Bronchial epithelial cell (primary cell): Measurements from ENCODE around the gene MRPL51. TPM values are rescaled to one million over a fixed set of nuclear protein-coding genes. Genes with fewer than 3 reads are reported as not detected.

Experiments used
- DNase-seq: peaks from one replicate; pipeline ENCODE4 v3.0.0-alpha.2; 2010; ENCODE audit warnings: low read depth
- FAIRE-seq: peaks from 2 replicates; lab custom pipeline; 2011; peaks lifted over from hg19 to GRCh38; lab: Jason Lieb, UNC
- H3K27me3 ChIP-seq: 2 replicates; pipeline ENCODE4 v1.5.1; 2011; ENCODE audit warnings: low read length; ENCODE audit not compliant: control insufficient read depth, insufficient read depth
- H3K36me3 ChIP-seq: 2 replicates; pipeline ENCODE4 v1.5.1; 2011; ENCODE audit warnings: low read length; ENCODE audit not compliant: control insufficient read depth, insufficient read depth
- H3K4me3 ChIP-seq: 2 replicates; pipeline ENCODE4 v1.5.1; 2011; ENCODE audit warnings: mild to moderate bottlenecking, low read depth, low read length, control low read depth
- total RNA-seq: library from RNA; depleted of rRNA; stranded (reverse); fragments of >200 nt; gene quantifications from 2 replicates; pipeline ENCODE4 v1.2.1, GENCODE V29; 2014
- TF ChIP-seq, protein P1 (sequence below): IDR thresholded peaks from 2 replicates; pipeline ENCODE4 v1.5.1; 2011; ENCODE audit warnings: mild to moderate bottlenecking, moderate library complexity, low read length, control low read depth, inconsistent platforms; ENCODE audit not compliant: insufficient read depth, severe bottlenecking

MRPL51 gene
- total RNA-seq, 1 donor from 2014 or later = 61.1 TPM

- TF ChIP-seq, protein P1, sequence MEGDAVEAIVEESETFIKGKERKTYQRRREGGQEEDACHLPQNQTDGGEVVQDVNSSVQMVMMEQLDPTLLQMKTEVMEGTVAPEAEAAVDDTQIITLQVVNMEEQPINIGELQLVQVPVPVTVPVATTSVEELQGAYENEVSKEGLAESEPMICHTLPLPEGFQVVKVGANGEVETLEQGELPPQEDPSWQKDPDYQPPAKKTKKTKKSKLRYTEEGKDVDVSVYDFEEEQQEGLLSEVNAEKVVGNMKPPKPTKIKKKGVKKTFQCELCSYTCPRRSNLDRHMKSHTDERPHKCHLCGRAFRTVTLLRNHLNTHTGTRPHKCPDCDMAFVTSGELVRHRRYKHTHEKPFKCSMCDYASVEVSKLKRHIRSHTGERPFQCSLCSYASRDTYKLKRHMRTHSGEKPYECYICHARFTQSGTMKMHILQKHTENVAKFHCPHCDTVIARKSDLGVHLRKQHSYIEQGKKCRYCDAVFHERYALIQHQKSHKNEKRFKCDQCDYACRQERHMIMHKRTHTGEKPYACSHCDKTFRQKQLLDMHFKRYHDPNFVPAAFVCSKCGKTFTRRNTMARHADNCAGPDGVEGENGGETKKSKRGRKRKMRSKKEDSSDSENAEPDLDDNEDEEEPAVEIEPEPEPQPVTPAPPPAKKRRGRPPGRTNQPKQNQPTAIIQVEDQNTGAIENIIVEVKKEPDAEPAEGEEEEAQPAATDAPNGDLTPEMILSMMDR = no peak
- DNase-seq (no peak), FAIRE-seq (no peak)
- H3K36me3 ChIP-seq = peaks cover 32% of the 10 kb centered on the region
- no peaks in the 10 kb centered on the region for H3K27me3 ChIP-seq
- peak overlapping the region; percentile 94 for H3K4me3 ChIP-seq
Observed at GRCh38 chr12:6535697-6535946, 42.6 kb upstream of the MRPL51 start.

GRCh38 chr12:6534945-6535696 lies 42.1 kb upstream of the MRPL51 start:
- DNase-seq = peak; percentile 58
- peak overlapping the region; percentile 94 for H3K4me3 ChIP-seq
- FAIRE-seq = no peak
- peaks cover 33% of the 10 kb centered on the region for H3K36me3 ChIP-seq
- no peaks in the 10 kb centered on the region for H3K27me3 ChIP-seq
- TF ChIP-seq, protein P1 = no peak

- FAIRE-seq (no peak), DNase-seq (no peak)
- Histone ChIP-seq H3K4me3 (peak overlapping the region; percentile 94), H3K36me3 (peaks cover 36% of the 10 kb centered on the region), H3K27me3 (no peaks in the 10 kb centered on the region)
- TF ChIP-seq, protein P1 = no peak
Observed at GRCh38 chr12:6534695-6534944, 41.6 kb upstream of the MRPL51 start.

DNA sequence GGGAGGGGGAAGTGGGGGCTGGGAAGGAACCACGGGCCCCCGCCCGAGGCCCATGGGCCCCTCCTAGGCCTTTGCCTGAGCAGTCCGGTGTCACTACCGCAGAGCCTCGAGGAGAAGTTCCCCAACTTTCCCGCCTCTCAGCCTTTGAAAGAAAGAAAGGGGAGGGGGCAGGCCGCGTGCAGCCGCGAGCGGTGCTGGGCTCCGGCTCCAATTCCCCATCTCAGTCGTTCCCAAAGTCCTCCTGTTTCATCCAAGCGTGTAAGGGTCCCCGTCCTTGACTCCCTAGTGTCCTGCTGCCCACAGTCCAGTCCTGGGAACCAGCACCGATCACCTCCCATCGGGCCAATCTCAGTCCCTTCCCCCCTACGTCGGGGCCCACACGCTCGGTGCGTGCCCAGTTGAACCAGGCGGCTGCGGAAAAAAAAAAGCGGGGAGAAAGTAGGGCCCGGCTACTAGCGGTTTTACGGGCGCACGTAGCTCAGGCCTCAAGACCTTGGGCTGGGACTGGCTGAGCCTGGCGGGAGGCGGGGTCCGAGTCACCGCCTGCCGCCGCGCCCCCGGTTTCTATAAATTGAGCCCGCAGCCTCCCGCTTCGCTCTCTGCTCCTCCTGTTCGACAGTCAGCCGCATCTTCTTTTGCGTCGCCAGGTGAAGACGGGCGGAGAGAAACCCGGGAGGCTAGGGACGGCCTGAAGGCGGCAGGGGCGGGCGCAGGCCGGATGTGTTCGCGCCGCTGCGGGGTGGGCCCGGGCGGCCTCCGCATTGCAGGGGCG lies 41.0 kb upstream of the MRPL51 start, which contains the start of gene GAPDH:
Gene GAPDH (plus strand): TSS at position 595 of the 772 bp plus-strand sequence. CDS start 316 bp downstream, outside the sequence.
- H3K27me3 ChIP-seq = no peaks in the 10 kb centered on the region
- FAIRE-seq = no peak
- TF ChIP-seq, protein P1 = no peak
- H3K36me3 ChIP-seq = peaks cover 40% of the 10 kb centered on the region
- H3K4me3 ChIP-seq = peak within 1 kb of the TSS; percentile 94
- peak; percentile 89 for DNase-seq

DNA sequence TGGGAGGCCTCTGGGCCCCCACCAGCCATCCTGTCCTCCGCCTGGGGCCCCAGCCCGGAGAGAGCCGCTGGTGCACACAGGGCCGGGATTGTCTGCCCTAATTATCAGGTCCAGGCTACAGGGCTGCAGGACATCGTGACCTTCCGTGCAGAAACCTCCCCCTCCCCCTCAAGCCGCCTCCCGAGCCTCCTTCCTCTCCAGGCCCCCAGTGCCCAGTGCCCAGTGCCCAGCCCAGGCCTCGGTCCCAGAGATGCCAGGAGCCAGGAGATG lies 40.5 kb upstream of the MRPL51 start:
- H3K4me3 ChIP-seq = peak overlapping the region; percentile 94
- TF ChIP-seq, protein P1 = no peak
- peaks cover 40% of the 10 kb centered on the region for H3K36me3 ChIP-seq
- DNase-seq (no peak), FAIRE-seq (no peak)
- H3K27me3 ChIP-seq = no peaks in the 10 kb centered on the region
